ENCODE data around the gene CNBD2.
A peak's percentile ranks its signal among the peaks of the same experiment; 100 is the strongest.

The CNBD2 gene

GRCh38 chr20:35972462-35972861, 4.1 kb downstream of the CNBD2 start:
- TF ChIP-seq, protein P1, sequence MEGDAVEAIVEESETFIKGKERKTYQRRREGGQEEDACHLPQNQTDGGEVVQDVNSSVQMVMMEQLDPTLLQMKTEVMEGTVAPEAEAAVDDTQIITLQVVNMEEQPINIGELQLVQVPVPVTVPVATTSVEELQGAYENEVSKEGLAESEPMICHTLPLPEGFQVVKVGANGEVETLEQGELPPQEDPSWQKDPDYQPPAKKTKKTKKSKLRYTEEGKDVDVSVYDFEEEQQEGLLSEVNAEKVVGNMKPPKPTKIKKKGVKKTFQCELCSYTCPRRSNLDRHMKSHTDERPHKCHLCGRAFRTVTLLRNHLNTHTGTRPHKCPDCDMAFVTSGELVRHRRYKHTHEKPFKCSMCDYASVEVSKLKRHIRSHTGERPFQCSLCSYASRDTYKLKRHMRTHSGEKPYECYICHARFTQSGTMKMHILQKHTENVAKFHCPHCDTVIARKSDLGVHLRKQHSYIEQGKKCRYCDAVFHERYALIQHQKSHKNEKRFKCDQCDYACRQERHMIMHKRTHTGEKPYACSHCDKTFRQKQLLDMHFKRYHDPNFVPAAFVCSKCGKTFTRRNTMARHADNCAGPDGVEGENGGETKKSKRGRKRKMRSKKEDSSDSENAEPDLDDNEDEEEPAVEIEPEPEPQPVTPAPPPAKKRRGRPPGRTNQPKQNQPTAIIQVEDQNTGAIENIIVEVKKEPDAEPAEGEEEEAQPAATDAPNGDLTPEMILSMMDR (IDR thresholded peaks at IDR 0.05; ENCODE audit: control insufficient read depth, insufficient read depth, low read depth, low read length, missing control alignments) = no peak
- no peak overlapping the region for H3K4me3 ChIP-seq (ENCODE audit: control insufficient read depth, low read depth, low read length)
- no peak for DNase-seq (ENCODE audit: low read depth)

DNA sequence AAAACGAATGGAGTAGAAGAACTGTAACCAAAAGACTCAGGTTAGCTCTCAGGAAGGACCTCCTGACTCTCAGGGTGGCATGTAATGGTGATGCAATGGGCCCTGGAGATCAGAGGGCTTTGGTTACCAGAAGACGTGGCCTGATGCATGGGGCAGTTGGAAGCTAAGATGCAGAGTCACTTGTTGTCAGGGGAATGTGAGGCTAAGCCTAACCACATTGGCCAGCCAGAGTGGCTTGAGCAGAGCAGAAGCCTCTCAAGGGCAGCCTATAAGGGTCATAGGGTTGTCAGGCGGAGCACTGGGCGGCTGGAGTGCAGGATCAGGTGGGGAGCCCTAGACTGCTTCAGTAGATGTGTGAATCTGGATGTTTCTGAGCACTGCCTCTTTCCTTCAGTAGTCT, 5.9 kb downstream of the CNBD2 start:
- no peak for DNase-seq (ENCODE audit: low read depth)
- TF ChIP-seq, protein P1 (IDR thresholded peaks at IDR 0.05; ENCODE audit: control insufficient read depth, insufficient read depth, low read depth, low read length, missing control alignments) = no peak
- no peak overlapping the region for H3K4me3 ChIP-seq (ENCODE audit: control insufficient read depth, low read depth, low read length)

DNA sequence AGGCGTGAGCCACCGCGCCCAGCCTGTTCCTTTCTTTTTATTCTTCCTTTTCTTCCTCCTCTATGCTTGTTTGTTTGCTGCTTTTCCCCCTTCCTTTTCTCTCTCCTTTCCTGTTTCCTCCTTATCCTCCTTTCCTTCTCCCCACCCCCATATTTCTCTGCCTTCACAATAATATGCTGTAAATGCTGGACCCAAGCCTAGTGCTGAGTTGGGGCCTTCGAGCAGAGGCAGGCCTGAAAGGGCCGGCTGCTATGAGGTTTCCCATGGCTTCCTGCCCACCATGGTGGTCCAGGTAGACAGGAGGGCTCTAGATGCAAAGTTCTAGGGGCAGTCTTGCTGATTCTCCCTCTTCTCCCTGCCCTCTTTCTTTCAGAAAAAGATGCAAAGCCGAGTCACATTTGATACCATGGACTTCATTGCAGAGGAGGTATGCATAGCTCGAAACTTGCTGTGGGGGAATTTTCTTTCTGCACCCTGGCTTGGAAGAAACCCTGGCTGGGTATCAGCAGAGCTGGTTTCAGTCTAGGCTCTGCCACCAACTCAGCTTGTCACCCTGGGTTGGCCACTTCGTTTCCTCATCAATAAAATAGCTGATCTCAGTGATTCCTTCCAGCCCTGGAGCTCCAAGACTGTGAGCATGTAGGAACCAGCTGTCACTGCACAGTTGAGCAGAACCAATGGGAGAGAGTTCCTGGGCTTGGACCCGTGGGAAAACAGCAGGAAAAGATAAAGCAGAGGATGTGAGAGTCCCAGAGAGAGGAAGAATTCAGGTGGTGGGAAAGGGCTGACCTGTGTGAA, 7.4 kb downstream of the CNBD2 start:
- no peak overlapping the region for H3K4me3 ChIP-seq (ENCODE audit: control insufficient read depth, low read depth, low read length)
- TF ChIP-seq, protein P1 (IDR thresholded peaks at IDR 0.05; ENCODE audit: control insufficient read depth, insufficient read depth, low read depth, low read length, missing control alignments) = no peak
- no peak for DNase-seq (ENCODE audit: low read depth)

DNA sequence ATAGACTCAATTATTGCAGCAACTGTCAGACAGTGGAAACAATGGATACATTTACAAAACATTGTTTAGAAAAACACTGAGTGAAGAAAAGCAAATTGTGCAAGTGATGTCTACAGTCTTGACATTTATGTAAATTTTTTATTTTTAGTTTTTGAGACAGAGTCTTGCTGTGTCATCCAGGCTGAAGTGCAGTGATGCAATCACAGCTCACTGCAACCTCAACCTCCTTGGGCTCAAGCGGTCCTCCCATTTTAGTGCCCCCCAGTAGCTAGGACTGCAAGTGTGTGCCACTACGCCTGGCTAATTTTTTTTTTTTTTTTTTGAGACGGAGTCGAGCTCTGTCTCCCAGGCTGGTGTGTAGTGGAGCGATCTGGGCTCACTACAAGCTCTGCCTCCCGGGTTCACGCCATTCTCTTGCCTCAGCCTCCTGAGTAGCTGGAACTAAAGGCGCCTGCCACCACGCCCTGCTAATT, 9.7 kb downstream of the CNBD2 start:
- H3K4me3 ChIP-seq (ENCODE audit: control insufficient read depth, low read depth, low read length) = no peak overlapping the region
- peak; percentile 21 for DNase-seq (ENCODE audit: low read depth)
- TF ChIP-seq, protein P1 (IDR thresholded peaks at IDR 0.05; ENCODE audit: control insufficient read depth, insufficient read depth, low read depth, low read length, missing control alignments) = no peak

- TF ChIP-seq, protein P1 (IDR thresholded peaks at IDR 0.05; ENCODE audit: control insufficient read depth, insufficient read depth, low read depth, low read length, missing control alignments) = no peak
- no peak for DNase-seq (ENCODE audit: low read depth)
- no peak overlapping the region for H3K4me3 ChIP-seq (ENCODE audit: control insufficient read depth, low read depth, low read length)
Measured at GRCh38 chr20:35979544-35979943, 11.2 kb downstream of the CNBD2 start.

DNA sequence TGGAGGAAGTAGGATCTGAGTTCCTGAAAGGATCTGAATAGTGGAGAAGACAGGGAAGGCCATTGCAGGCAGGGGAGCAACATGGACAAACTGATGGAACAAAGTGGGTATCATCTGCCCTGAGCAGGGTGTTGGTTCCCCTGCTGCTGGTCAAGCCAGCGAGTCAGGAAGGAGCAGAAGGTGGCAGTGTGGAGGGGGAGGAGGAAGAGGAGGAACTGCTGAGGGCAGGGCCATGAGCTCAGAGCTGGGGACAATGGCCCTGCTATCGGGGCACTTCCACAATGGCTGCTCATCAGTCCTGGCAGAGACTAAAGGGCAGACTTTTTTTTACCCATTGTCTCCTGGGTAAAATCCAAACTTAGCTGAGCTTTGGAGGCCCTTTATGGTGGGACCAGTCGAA, 13.6 kb downstream of the CNBD2 start:
- H3K4me3 ChIP-seq (ENCODE audit: control insufficient read depth, low read depth, low read length) = no peak overlapping the region
- DNase-seq (ENCODE audit: low read depth) = no peak
- TF ChIP-seq, protein P1 (IDR thresholded peaks at IDR 0.05; ENCODE audit: control insufficient read depth, insufficient read depth, low read depth, low read length, missing control alignments) = no peak
